HG03196 (cell line): ENCODE results near the gene COL5A1.

Experiments used
- ATAC-seq: cut with Tn5 transposase; IDR thresholded peaks from one replicate; pipeline ENCODE4 v1.9.1; 2021; ENCODE audit not compliant: unreplicated experiment

Gene COL5A1

DNA sequence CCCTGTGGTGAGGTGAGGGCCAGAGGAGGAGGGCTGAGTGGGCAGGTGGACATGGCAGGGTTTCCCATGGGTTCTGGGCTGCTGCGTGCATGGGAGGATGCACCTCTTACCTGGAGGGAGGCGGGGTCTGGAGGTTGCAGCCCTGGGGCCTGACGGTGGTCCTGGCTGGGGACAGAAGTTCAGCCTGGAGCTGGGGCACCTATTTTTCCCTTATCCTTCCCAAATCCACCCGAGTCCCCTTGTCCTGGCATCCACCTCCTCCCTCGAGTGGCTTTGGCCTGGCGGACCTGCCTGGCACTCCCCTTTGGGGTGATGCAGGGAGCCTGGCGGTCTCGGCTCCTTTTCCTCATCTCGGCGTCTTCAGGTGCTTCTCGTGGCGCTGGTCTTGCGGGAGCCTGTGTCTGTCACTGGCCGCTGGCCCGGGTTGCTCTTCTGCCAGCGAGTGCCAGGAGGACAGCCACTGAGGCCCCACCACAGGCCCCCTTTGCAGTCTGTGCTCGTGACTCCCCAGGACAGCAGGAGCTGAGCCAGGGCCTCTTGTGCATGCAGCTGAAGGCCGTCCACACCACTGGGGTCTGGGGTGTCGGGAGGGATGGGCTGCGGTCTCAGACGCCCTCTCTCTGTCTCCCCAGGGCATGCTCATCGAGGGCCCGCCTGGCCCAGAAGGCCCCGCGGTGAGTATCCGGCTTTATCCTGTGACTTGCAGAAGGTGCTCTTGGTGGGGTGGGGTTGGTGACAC is 96.4 kb downstream of the COL5A1 start:
- ATAC-seq: no peak

DNA sequence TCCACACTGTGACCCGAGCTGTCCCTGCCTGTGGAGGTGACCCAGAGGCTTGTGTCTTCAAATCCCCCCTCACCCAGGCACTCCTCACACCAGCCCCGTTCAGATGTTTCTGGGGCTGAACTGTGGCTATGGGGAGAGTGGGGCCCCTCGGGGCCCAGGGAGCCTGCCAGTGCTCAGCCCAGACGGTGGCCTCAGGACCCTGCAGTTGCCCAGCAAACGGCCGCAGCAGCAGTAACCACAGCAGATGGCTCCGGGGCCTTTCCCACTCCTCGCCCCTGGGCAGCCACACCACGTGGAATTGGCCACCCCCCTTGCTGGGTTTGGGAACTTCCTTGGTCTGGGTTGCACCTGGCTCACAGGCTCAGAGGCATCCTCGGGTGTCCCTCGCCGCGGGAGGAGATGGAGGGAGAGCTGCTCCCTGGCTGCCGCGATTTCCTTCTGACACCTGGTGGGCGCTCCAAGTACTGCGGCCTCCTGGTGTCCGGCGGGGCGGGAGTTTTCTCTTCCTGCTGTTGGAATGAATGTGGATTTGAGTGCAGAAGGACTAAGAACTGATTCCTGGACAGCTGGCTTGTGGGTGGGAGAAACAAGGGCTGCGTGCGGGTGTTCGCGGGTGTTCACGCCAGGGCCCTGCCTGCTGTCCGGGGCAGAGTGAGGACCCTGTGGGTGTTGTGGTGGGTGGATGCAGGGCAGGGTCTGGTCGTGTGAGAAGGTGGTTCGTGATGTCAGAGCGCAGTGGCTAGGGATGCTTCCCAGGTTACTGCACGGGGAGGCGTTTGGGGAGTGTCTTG is 97.5 kb downstream of the COL5A1 start:
- no peak for ATAC-seq

DNA sequence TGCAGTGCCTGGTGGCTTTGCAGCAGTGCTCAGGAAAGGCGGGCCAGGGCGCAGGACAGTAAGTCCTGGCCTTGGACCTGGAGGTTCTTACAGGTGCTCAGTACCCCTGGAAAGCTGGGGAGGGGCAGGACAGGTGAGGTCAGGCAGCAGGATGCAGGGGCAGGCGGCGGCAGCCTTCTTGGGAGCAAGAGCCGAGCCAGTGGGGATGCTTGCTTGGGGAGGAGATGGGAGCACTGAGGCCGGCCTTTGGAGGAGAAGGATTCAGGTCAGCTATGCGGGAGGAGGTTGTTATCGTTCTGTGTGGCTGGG is 98.0 kb downstream of the COL5A1 start:
- no peak for ATAC-seq

DNA sequence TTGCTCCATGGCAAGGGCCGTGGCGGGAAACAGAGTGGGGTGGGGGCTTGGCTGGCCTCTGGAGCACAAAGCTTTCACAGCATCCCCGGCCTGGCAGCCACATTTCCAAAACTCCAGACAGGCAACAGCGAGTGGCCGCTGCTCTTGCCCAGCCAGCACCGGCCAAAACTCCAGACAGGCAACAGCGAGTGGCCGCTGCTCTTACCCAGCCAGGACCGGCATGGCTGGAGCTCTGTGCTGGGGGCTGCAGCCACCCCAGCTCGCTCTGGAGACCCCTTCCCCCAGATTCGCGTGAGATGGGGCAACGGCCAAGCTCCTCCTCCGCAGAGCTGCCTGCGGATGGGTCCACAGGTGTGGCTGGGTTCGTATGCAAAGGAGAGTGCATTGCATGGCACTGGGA is 98.5 kb downstream of the COL5A1 start:
- no peak for ATAC-seq

DNA sequence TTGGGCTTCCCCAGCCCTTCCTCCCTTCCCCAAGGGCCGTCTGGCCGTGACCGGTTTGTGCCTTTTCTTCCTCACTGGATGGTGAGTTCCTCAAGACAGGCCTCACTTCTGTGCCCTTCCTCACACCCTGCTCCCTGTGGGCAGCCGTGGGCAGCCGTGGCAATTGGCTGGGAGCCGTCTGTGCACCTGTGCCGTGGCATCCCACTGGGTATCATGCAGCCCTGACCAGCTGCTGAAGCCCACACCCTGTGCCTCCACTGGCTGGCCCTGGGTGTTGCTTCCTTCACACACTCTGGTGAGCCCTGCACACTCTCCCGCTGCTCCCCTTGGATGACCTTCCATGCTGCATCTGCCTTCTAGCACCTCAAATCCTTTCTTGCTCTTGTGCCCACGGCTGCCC is 100.2 kb downstream of the COL5A1 start:
- ATAC-seq: no peak

DNA sequence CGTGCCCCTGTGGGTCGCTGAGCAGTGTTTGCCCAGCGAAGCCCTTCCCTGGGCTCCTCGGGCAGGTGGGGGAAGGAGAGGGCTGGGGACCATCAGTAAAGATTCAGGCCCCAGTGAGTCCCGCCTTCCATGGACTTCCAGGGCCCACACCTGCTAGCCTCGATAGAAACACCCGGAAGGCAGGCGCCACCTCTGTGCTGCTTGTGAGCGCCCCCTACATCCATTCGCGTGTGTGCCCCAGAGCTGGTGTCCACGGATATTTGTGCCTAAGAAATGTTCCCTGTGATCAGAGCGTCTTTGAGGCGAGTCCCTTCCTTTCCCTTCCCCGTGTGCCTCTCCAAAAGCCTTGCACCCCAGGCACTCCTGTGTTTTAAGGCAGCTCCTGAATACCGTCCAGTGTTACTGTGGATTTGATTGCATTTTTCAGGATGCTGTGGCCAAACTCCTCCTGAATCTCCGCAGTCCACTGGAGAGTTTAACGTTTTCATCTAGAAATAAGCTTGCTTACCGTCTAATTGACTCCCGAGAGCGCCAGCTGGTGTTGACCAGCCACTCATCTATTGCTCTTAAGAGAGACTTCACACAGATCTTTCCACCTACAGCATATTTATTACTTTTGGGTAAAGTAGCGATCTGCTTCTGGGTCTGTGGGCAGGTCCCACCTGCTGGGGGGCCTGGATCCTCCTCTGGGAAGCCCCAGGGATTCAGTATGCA is 101.4 kb downstream of the COL5A1 start:
- ATAC-seq: no peak

DNA sequence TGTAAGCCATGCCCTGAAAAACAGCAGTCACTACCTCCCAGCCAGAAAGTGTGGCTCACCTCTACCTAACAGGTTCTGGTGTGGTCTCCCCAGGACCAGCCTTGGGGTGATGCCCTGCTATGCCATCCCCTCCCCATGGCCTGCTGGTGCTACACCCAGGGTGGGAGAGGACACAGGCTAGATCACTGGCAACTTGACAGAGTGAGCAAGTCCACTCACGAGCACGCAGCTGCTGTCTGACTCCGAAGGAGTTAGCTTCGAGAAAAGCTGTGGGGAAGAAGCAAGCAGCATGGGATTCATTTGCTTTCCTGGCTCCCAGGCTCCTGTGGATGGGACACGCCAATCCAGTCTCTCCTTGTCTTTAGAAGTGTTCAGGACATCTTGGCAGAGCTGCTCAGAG is 102.2 kb downstream of the COL5A1 start:
- ATAC-seq: no peak

DNA sequence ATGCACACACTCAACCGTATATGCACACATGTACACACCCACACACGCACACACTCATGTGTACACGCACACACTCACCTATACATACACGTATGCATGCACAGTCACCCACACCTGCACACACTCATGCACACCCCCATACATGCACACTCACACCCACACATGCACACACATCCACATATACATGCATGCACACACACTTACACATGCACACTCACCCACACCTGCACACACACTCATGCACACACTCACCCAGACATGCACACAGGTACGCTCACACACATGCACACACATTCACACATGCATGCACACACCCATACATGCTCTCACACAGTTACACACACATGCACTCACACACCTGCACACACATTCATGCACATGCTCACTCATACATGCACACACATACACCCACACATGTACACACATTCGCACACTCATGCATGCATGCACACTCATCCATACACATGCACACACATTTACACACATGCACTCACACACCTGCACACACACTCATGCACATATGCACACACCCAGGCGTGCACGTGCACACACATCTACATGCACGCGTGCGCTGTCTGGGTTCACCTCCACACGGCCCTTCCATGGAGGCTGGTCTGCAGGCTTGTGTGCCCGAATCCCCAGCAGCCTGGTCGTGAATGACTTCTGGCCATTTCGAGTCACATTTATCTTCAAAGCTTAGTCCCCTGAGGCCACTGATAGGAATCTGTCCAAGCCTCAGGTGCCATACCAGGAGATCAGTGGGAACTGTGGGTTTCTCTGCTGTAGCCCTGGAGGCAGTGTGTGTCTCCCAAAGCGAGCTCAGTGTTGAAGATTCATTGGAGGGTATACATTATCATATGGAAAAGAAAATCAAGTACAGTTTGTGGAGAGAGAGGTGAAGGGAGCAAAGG is 103.0 kb downstream of the COL5A1 start:
- ATAC-seq: no peak

DNA sequence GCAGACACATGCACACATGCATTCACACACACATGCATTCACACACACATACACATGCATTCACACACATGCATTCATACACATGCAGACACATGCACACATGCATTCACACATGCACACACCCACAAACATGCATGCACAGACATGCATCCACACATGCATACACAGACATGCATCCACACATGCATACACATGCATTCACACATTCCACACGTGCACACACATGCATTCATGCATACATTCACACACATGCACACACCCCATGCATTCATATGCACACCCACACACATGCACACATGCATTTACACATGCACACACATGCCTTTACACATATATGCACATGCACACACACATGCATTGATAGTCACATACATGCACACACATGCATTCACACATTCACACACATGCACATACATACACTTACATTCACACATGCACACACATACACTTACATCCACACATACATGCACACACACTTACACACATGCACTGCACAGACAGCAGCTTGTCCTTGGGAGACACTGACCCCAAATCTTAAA is 106.4 kb downstream of the COL5A1 start:
- no peak for ATAC-seq

DNA sequence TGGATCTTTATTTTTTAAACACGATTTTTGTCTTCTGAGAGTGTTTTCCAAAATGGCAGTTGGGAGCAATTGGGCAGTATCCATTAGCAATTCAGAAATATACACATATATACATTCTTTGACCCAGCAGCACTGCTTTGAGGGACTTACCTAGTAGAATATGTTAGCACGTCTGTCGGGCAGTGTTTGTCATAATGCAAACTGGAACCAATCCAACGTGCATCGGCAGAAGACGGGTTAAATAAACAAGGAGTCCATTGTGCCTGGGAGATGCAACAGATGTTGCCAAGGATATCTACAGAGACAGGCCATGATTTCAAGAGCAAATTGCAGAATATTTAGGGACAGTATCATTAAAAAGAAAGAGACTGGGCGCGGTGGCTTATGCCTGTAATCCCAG is 107.0 kb downstream of the COL5A1 start:
- no peak for ATAC-seq

DNA sequence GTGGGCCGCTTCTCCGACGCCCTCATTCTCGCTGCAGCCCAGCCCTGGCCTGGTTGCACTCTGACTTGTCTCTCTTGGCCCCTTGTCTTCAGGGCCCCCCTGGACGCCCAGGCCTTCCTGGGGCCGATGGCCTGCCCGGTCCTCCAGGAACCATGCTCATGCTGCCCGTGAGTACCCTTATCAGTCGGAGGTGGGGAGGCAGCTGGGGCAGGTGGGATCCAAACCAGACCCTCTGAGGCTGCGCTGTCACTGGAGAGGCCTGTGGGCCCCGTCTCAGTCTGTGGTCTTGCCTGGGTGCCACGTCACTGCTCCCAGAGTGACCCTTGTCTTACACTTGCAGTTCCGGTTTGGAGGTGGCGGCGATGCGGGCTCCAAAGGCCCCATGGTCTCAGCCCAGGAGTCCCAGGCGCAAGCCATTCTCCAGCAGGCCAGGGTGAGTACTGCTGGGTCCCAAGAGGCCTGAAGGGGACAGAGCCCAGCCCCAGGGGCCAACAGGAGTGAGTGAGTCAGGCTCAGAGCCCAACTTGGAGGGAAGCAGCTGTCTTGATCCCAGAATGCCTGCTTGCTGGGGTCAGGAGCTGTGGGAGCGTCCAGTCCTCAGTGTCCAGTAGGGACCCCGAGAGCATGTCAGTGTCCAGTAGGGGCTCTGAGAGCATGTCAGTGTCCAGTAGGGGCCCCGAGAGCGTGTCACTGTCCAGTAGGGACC is 109.0 kb downstream of the COL5A1 start:
- ATAC-seq: no peak

DNA sequence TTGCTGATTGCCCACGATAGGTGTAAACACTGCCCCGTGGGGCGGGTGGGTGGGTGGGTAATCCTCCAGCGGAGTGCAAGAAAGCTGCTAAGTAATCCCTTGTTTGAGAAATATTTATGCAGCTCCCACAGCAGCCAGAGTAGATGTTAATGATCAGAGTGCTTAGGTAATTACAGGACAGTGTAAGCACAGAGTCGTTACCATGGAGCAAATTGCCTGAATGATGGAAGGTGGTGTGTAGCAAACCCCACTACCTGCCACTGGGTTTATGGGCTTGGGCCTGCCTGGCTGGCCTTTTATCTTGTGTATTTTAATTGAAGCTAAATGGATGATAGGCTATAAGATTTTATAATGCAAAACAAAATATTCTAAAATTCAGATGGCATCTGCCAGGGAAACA is 110.0 kb downstream of the COL5A1 start:
- ATAC-seq: no peak

DNA sequence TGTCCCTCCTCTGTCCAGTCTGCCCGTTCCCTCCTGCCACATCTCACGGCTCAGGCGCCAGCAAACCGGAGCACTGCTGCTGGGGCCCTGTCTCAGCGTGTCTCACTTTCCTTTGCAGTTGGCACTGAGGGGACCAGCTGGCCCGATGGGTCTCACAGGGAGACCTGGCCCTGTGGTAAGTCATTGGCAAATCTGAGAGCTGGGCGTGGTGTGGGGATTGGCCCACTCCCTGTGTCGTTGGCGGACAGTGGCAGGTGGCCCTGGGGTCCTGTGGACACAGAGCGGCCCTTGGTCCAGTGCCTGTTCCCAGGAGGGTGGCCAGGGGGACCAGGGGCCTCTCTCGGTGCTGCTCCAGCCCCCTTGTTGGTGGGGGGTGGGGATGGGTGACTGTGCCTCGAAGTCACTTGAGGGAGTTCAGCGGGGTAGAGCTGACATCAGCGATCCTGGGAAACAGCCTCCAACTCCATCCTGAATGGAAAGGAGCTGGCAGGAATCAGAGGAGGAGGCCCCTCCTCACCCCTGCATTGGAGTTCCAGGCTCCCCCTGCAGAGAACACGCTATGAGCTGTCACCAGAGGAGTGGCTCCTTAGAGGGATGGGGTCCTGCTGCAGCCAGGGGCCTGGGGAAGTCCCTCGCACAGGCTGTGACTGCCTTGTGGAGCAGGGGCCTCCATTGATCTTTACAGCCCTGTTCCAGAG is 111.0 kb downstream of the COL5A1 start:
- no peak for ATAC-seq

DNA sequence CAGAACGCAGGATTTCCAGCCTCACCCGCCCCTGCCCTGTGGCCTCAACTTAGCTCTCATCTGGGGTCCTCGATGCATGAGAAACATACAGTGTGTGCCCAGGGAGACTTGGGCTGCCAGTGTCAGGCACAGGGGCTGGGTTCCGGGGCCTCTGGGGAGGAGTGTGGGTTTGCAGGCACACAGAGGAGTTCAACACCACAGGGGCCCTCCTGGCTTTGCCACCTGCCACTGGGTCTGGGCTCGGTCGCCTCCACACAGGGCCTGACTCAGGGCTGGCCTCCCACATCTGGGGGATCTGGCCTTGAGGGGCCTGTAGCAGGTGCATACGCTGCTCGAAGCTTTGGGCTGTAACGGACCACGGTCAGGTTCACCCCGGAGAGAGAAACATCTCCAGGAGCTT is 111.6 kb downstream of the COL5A1 start:
- no peak for ATAC-seq

DNA sequence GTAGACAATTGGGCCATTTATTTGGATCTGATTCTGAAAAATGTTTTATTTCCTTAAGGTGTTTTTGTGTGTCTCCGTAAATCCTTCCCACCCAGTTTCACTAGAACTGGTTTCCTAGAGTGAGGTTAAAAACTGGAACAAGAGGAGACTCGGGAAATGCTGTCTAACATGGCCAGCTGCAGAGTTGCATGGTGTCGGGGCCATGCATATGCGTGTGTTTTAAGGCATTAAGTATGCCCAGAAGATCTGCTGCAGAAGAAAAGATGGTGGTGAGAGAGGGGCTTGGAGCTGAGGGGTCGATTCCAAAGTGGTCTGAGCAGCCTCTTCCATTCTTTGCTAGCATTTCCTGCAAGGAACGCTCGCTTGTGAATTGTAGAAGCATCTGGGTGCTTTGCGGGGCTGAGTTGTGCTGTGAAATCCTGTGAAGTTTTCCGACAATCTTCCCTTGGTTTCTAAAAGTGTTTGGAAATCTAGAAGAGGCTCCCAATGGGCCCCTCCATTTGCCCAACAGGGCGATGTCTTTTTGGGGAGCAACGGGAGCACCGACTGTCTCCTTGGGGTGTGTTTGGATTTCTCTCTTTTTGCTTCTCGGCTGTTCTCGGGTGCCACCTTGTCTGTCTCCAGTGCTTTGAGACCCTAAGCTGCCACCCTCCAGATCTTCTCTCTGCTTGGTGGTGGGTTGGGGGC is 113.8 kb downstream of the COL5A1 start:
- no peak for ATAC-seq

DNA sequence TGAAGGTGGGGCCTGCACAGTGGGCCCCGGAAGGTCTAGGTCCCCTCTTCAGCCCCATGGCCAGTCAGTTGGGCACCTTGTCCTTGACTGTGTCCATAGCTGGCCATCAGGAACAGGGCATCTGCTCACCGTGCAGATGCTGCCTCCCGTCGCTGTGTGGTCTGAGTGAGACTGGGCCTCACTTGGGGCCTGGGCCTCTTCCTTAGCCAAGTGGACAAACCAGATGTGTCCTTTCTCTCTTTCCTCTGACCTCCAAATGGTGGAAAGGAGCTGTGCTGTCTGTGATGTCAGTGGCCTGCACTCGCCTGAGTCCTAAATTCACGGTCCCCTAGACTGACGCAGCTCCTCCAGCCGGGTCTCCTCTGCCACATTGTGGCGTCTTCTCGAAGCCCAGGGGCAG is 114.5 kb downstream of the COL5A1 start:
- ATAC-seq: no peak

DNA sequence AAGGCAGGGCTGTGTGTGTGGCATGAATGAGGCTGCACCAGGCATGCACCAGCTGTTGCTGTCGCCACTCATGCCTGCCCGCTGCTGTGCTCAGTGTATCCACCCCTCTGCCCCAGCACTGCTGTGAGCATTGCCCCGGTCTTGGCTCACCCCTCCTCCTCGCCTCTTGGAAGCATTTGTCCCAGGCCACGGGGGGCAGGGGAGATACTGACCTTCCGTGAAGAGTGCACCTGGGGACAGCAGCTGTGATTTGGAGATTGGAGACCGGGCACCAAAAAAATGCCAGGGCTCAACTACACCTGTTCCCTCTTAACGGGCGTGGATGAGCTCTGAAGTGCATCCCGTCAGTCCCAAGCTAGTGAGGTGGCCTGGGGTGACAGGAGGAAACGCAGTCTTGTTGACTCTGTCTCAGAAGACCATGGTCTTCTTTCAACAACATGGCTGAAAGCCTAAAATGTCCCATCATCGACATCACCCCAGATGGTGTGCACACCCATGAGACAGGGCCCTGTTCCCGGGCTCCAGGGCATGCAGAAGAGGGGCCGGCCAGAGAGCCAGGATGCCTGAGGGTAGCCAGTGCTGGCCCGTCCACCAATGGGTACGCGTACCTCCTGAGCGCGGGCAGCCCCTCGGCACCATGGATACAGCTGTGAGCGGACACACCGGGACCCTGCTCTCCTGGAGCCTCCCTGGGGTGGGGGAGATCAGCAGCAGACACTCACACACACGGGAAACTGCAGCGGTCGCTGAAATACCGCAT is 115.8 kb downstream of the COL5A1 start:
- no peak for ATAC-seq

DNA sequence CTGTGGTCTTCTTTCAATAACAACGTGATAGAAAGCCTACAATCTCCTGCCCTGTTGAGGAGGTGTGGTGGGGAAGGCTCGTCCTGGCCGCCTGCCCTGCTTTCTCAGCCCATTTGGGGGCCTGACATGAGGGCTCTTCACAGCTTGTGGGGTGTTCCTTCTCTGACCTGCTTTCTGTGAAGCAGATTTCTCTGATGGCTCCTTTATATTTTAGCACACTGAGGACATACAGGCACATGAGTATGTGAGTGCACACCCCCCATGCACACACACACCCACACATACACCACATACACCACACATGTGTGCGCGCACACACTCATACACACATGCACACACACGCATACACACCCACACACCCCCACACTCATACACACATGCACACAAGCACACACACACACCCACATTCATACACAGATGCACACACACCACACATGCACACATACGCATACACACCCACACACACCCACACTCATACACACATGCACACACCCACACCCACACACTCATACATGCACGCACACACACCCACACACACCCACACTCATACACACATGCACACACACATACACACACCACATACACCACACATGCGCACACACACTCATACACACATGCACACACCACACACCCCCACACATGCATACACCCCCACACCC is 117.5 kb downstream of the COL5A1 start:
- no peak for ATAC-seq
